ENCODE measurements around the gene AKAP1.

GRCh38 chr17:57062865-57063264, 22.2 kb upstream of the AKAP1 start:
- TF ChIP-seq POLR2AphosphoS5 (IDR thresholded peaks at IDR 0.05) (no peak), CTCF (IDR thresholded peaks at IDR 0.05) (no peak)
